Ectodermal cell (in vitro differentiated cells): ENCODE data around the gene SEZ6L.

Experiments
- H3K27ac ChIP-seq: 2 replicates; pipeline ENCODE4 v1.7.0; 2013; ENCODE audit warnings: mild to moderate bottlenecking, low read depth, low read length; ENCODE audit not compliant: insufficient read depth, poor library complexity, severe bottlenecking
- H3K27me3 ChIP-seq: 2 replicates; pipeline ENCODE4 v1.7.0; 2013; ENCODE audit warnings: mild to moderate bottlenecking, low read length; ENCODE audit not compliant: insufficient read depth, control insufficient read depth, poor library complexity, severe bottlenecking
- H3K36me3 ChIP-seq: one replicate; pipeline ENCODE4 v1.7.0; 2013; ENCODE audit warnings: low read length; ENCODE audit not compliant: control insufficient read depth, insufficient read depth
- H3K4me1 ChIP-seq: one replicate; pipeline ENCODE4 v1.7.0; 2013; ENCODE audit warnings: low read length; ENCODE audit not compliant: control insufficient read depth, insufficient read depth
- H3K4me3 ChIP-seq: 2 replicates; pipeline ENCODE4 v1.7.0; 2013; ENCODE audit warnings: low read depth, low read length, control low read depth; ENCODE audit not compliant: insufficient read depth
- H3K9me3 ChIP-seq: 2 replicates; pipeline ENCODE4 v1.7.0; 2013; ENCODE audit warnings: mild to moderate bottlenecking, low read length, moderate library complexity; ENCODE audit not compliant: control insufficient read depth
- WGBS, 2 experiments: methylation state at CpG; one replicate each; pipeline ENCODE4 v1.1.7; 2013; ENCODE audit warnings: missing lambda C conversion rate in 2 of 2; 5-methylcytosine and 5-hydroxymethylcytosine counted together

SEZ6L gene

GRCh38 chr22:26265281-26265680, 96.0 kb downstream of the SEZ6L start:
- Histone ChIP-seq H3K9me3 (no peaks in the 10 kb centered on the region), H3K4me1 (no peaks in the 10 kb centered on the region), H3K27me3 (peaks cover 18% of the 10 kb centered on the region), H3K4me3 (no peak overlapping the region), H3K36me3 (no peaks in the 10 kb centered on the region), H3K27ac (no peak overlapping the region)
- WGBS, 2 experiments = 86 to 87% methylated on average over 5 to 7 of the region's 7 CpGs

GRCh38 chr22:26265909-26266308, 96.6 kb downstream of the SEZ6L start:
- no peaks in the 10 kb centered on the region for H3K36me3 ChIP-seq
- 87 to 93% methylated on average over 6 of the region's 6 CpGs for WGBS, 2 experiments
- no peaks in the 10 kb centered on the region for H3K9me3 ChIP-seq
- H3K27me3 ChIP-seq = peaks cover 18% of the 10 kb centered on the region
- no peak overlapping the region for H3K27ac ChIP-seq
- no peaks in the 10 kb centered on the region for H3K4me1 ChIP-seq
- H3K4me3 ChIP-seq = no peak overlapping the region

- H3K9me3 ChIP-seq = no peaks in the 10 kb centered on the region
- H3K27me3 ChIP-seq = peaks cover 7% of the 10 kb centered on the region
- H3K27ac ChIP-seq = no peak overlapping the region
- H3K4me1 ChIP-seq = no peaks in the 10 kb centered on the region
- H3K4me3 ChIP-seq = no peak overlapping the region
- no peaks in the 10 kb centered on the region for H3K36me3 ChIP-seq
- WGBS, 2 experiments = 71 to 73% methylated on average over 1 of the region's 1 CpG
Measured at GRCh38 chr22:26267856-26268255, 98.6 kb downstream of the SEZ6L start.

GRCh38 chr22:26269572-26269971, 100.3 kb downstream of the SEZ6L start:
- WGBS, 2 experiments = 83 to 86% methylated on average over 7 of the region's 7 CpGs
- Histone ChIP-seq H3K27me3 (no peaks in the 10 kb centered on the region), H3K4me3 (no peak overlapping the region), H3K27ac (no peak overlapping the region), H3K36me3 (no peaks in the 10 kb centered on the region), H3K9me3 (no peaks in the 10 kb centered on the region), H3K4me1 (no peaks in the 10 kb centered on the region)

- no peak overlapping the region for H3K27ac ChIP-seq
- no peaks in the 10 kb centered on the region for H3K9me3 ChIP-seq
- H3K27me3 ChIP-seq = no peaks in the 10 kb centered on the region
- no peak overlapping the region for H3K4me3 ChIP-seq
- no peaks in the 10 kb centered on the region for H3K4me1 ChIP-seq
- H3K36me3 ChIP-seq = no peaks in the 10 kb centered on the region
- WGBS, 2 experiments = 86 to 88% methylated on average over 6 of the region's 6 CpGs
Measured at GRCh38 chr22:26271427-26271826, 102.2 kb downstream of the SEZ6L start.

GRCh38 chr22:26273011-26273675, 103.9 kb downstream of the SEZ6L start:
- Histone ChIP-seq H3K4me3 (no peak overlapping the region), H3K4me1 (no peaks in the 10 kb centered on the region), H3K27me3 (no peaks in the 10 kb centered on the region), H3K27ac (no peak overlapping the region), H3K36me3 (no peaks in the 10 kb centered on the region), H3K9me3 (no peaks in the 10 kb centered on the region)
- WGBS, 2 experiments = 88 to 90% methylated on average over 12 of the region's 12 CpGs

GRCh38 chr22:26276529-26277160, 107.4 kb downstream of the SEZ6L start:
- WGBS, 2 experiments = 75 to 79% methylated on average over 10 to 11 of the region's 11 CpGs
- H3K4me1 ChIP-seq = no peaks in the 10 kb centered on the region
- no peak overlapping the region for H3K4me3 ChIP-seq
- no peaks in the 10 kb centered on the region for H3K9me3 ChIP-seq
- H3K27me3 ChIP-seq = no peaks in the 10 kb centered on the region
- H3K27ac ChIP-seq = no peak overlapping the region
- no peaks in the 10 kb centered on the region for H3K36me3 ChIP-seq

GRCh38 chr22:26281941-26282340, 112.7 kb downstream of the SEZ6L start:
- H3K36me3 ChIP-seq = no peaks in the 10 kb centered on the region
- no peak overlapping the region for H3K4me3 ChIP-seq
- H3K9me3 ChIP-seq = no peaks in the 10 kb centered on the region
- no peak overlapping the region for H3K27ac ChIP-seq
- H3K4me1 ChIP-seq = no peaks in the 10 kb centered on the region
- no peaks in the 10 kb centered on the region for H3K27me3 ChIP-seq
- 92 to 94% methylated on average over 4 of the region's 4 CpGs for WGBS, 2 experiments

- H3K4me3 ChIP-seq = no peak overlapping the region
- H3K27ac ChIP-seq = no peak overlapping the region
- 94% methylated on average over 2 of the region's 2 CpGs; no CpG with 5 or more reads in 1 of the 2 experiments for WGBS, 2 experiments
Measured at GRCh38 chr22:26283330-26283729, 114.1 kb downstream of the SEZ6L start.

GRCh38 chr22:26285632-26286031, 116.4 kb downstream of the SEZ6L start:
- Histone ChIP-seq H3K27me3 (no peaks in the 10 kb centered on the region), H3K4me1 (no peaks in the 10 kb centered on the region)

More at GRCh38 chr22:26283330-26283729, 114.1 kb downstream of the SEZ6L start:
- no peaks in the 10 kb centered on the region for H3K9me3 ChIP-seq
- no peaks in the 10 kb centered on the region for H3K4me1 ChIP-seq
- no peaks in the 10 kb centered on the region for H3K36me3 ChIP-seq
- H3K27me3 ChIP-seq = no peaks in the 10 kb centered on the region

More at GRCh38 chr22:26285632-26286031, 116.4 kb downstream of the SEZ6L start:
- 77 to 87% methylated on average over 5 of the region's 5 CpGs for WGBS, 2 experiments
- Histone ChIP-seq H3K36me3 (no peaks in the 10 kb centered on the region), H3K9me3 (no peaks in the 10 kb centered on the region), H3K27ac (no peak overlapping the region), H3K4me3 (no peak overlapping the region)
